ENCODE results near the gene DUSP7.
A peak's percentile ranks its signal among the peaks of the same experiment; 100 is the strongest.

Gene DUSP7

GRCh38 chr3:52024765-52025452 lies 31.5 kb downstream of the DUSP7 start:
- Mint-ChIP-seq H3K36me3 (no peaks in the 10 kb centered on the region), H3K27me3 (peaks cover 4 to 15% of the 10 kb centered on the region in 2 donors), H3K4me3 (no peak overlapping the region), H3K9me3 (no peaks in the 10 kb centered on the region), H3K4me1 (peaks cover 33 to 40% of the 10 kb centered on the region in 2 donors), H3K27ac (no peak overlapping the region)
- ATAC-seq (replicated peaks): no peak
- DNase-seq: no peak

- Mint-ChIP-seq H3K36me3 (no peaks in the 10 kb centered on the region), H3K4me3 (no peak overlapping the region), H3K27me3 (peaks cover 4 to 15% of the 10 kb centered on the region in 2 donors), H3K4me1 (peaks cover 37 to 48% of the 10 kb centered on the region in 2 donors), H3K27ac (no peak overlapping the region), H3K9me3 (no peaks in the 10 kb centered on the region)
- DNase-seq (peak; percentile 72), ATAC-seq (replicated peaks) (peak; percentile 89 to 91)
Measured at GRCh38 chr3:52023860-52024764, 32.3 kb downstream of the DUSP7 start.

- Mint-ChIP-seq H3K4me1 (peaks cover 37 to 50% of the 10 kb centered on the region in 2 donors), H3K27ac (peak overlapping the region; percentile 11), H3K36me3 (no peaks in the 10 kb centered on the region), H3K4me3 (no peak overlapping the region), H3K9me3 (no peaks in the 10 kb centered on the region), H3K27me3 (peaks cover 4 to 15% of the 10 kb centered on the region in 2 donors)
- no peak for DNase-seq
- ATAC-seq (replicated peaks): peak in 1 of 2 donors; percentile 6
Measured at GRCh38 chr3:52023101-52023770, 33.1 kb downstream of the DUSP7 start.

- Mint-ChIP-seq H3K4me1 (peaks cover 37 to 50% of the 10 kb centered on the region in 2 donors), H3K36me3 (no peaks in the 10 kb centered on the region), H3K27ac (no peak overlapping the region), H3K27me3 (peaks cover 4 to 9% of the 10 kb centered on the region in 2 donors), H3K9me3 (no peaks in the 10 kb centered on the region), H3K4me3 (no peak overlapping the region)
- ATAC-seq (replicated peaks) (peak in 1 of 2 donors; percentile 3), DNase-seq (no peak)
Measured at GRCh38 chr3:52022323-52023100, 33.9 kb downstream of the DUSP7 start.

GRCh38 chr3:52021489-52022268 lies 34.7 kb downstream of the DUSP7 start:
- peak; percentile 44 for DNase-seq
- peaks cover 37 to 50% of the 10 kb centered on the region in 2 donors for H3K4me1 Mint-ChIP-seq
- peak; percentile 24 to 37 for ATAC-seq (replicated peaks)
- H3K4me3 Mint-ChIP-seq: no peak overlapping the region
- peaks cover 5 to 14% of the 10 kb centered on the region in 2 donors for H3K27me3 Mint-ChIP-seq
- H3K9me3 Mint-ChIP-seq: no peaks in the 10 kb centered on the region
- no peak overlapping the region for H3K27ac Mint-ChIP-seq
- no peaks in the 10 kb centered on the region for H3K36me3 Mint-ChIP-seq

- H3K27me3 Mint-ChIP-seq: peaks cover 8 to 14% of the 10 kb centered on the region in 2 donors
- H3K36me3 Mint-ChIP-seq: no peaks in the 10 kb centered on the region
- H3K9me3 Mint-ChIP-seq: no peaks in the 10 kb centered on the region
- no peak overlapping the region for H3K27ac Mint-ChIP-seq
- no peak for DNase-seq
- ATAC-seq (replicated peaks): no peak
- H3K4me3 Mint-ChIP-seq: no peak overlapping the region
- H3K4me1 Mint-ChIP-seq: peaks cover 34 to 50% of the 10 kb centered on the region in 2 donors
Measured at GRCh38 chr3:52020796-52021195, 35.6 kb downstream of the DUSP7 start.

GRCh38 chr3:52019352-52020080 lies 36.9 kb downstream of the DUSP7 start:
- H3K9me3 Mint-ChIP-seq: no peaks in the 10 kb centered on the region
- peaks cover 8% of the 10 kb centered on the region in 2 donors for H3K27me3 Mint-ChIP-seq
- no peak overlapping the region for H3K27ac Mint-ChIP-seq
- peak overlapping the region in 1 of 2 donors; percentile 17 for H3K4me3 Mint-ChIP-seq
- peaks cover 34 to 51% of the 10 kb centered on the region in 2 donors for H3K4me1 Mint-ChIP-seq
- DNase-seq (no peak), ATAC-seq (replicated peaks) (no peak)
- no peaks in the 10 kb centered on the region for H3K36me3 Mint-ChIP-seq

GRCh38 chr3:52018319-52019000 lies 37.9 kb downstream of the DUSP7 start:
- DNase-seq (no peak), ATAC-seq (replicated peaks) (no peak)
- H3K4me1 Mint-ChIP-seq: peaks cover 25 to 40% of the 10 kb centered on the region in 2 donors
- H3K9me3 Mint-ChIP-seq: no peaks in the 10 kb centered on the region
- no peaks in the 10 kb centered on the region for H3K36me3 Mint-ChIP-seq
- H3K27ac Mint-ChIP-seq: no peak overlapping the region
- no peak overlapping the region for H3K4me3 Mint-ChIP-seq
- H3K27me3 Mint-ChIP-seq: peaks cover 4 to 8% of the 10 kb centered on the region in 2 donors

GRCh38 chr3:52017586-52017985 lies 38.8 kb downstream of the DUSP7 start:
- Mint-ChIP-seq H3K4me1 (peaks cover 18 to 31% of the 10 kb centered on the region in 2 donors), H3K27me3 (peaks cover 4 to 8% of the 10 kb centered on the region in 2 donors), H3K27ac (no peak overlapping the region), H3K36me3 (no peaks in the 10 kb centered on the region), H3K9me3 (no peaks in the 10 kb centered on the region), H3K4me3 (no peak overlapping the region)
- DNase-seq (no peak), ATAC-seq (replicated peaks) (no peak)

GRCh38 chr3:52015438-52016228 lies 40.7 kb downstream of the DUSP7 start:
- Mint-ChIP-seq H3K9me3 (no peaks in the 10 kb centered on the region), H3K36me3 (no peaks in the 10 kb centered on the region), H3K27me3 (peaks cover 4 to 8% of the 10 kb centered on the region in 2 donors), H3K4me3 (no peak overlapping the region), H3K4me1 (peaks cover 6 to 19% of the 10 kb centered on the region in 2 donors), H3K27ac (no peak overlapping the region)
- DNase-seq: no peak
- ATAC-seq (replicated peaks): peak; percentile 30 to 38

GRCh38 chr3:52014613-52015012 lies 41.8 kb downstream of the DUSP7 start:
- Mint-ChIP-seq H3K36me3 (no peaks in the 10 kb centered on the region), H3K27ac (no peak overlapping the region), H3K27me3 (peaks cover 4 to 8% of the 10 kb centered on the region in 2 donors), H3K4me1 (peaks cover 6 to 14% of the 10 kb centered on the region in 2 donors), H3K4me3 (no peak overlapping the region), H3K9me3 (no peaks in the 10 kb centered on the region)
- DNase-seq (no peak), ATAC-seq (replicated peaks) (no peak)
